ENCODE results near the gene FIBP. TPM values are rescaled to one million over a fixed set of nuclear protein-coding genes. Genes with fewer than 3 reads are reported as not detected.

FIBP gene
- total RNA-seq, 1 donor from 2014 or later = 157 TPM

DNA sequence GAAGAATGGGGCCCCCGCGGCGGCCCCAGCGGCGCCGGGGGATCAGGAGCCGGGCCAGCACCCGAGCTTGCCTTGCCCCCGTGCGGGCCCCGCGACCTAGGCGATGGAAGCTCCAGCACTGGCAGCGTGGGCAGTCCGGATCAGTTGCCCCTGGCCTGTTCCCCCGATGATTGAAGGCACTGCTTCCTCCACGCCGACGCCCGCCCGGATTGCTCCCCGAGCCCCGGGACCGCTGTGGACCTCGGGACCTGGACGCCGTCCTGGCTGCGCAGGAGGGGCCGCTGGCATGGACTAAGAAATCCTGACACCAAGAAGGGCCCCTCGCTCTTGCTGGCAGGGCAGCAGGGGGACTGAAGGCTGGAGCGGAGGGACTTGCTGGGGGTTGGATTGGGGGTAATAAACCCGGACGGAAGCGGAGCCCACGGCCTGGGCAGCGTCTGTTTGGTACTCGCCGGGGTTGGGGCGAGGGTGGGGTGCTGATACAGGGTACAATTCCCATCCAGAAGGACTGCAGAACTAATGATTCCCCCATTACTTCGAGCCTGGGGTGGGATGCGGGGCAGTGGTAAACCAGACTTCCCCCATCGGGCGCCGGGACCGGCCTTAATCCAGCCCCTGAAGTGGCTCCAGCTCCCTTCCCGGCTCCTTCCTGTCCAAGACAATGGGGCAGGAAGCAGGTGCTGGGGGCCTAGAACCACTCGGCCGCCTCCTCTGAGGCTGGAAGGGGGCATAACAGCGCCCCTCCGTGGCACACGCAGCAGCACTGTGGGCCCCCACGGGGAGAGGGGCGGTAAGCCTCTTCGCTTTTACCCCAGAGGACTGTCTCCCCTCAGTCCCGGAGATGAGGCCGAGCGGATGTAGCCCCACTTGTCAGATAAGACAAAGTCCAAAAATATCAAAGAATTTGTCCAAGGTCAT lies 3.2 kb upstream of the FIBP start:
- DNase-seq (ENCODE audit: low read depth in 2 of 2) = peak in 1 of 2 donors; percentile 92

DNA sequence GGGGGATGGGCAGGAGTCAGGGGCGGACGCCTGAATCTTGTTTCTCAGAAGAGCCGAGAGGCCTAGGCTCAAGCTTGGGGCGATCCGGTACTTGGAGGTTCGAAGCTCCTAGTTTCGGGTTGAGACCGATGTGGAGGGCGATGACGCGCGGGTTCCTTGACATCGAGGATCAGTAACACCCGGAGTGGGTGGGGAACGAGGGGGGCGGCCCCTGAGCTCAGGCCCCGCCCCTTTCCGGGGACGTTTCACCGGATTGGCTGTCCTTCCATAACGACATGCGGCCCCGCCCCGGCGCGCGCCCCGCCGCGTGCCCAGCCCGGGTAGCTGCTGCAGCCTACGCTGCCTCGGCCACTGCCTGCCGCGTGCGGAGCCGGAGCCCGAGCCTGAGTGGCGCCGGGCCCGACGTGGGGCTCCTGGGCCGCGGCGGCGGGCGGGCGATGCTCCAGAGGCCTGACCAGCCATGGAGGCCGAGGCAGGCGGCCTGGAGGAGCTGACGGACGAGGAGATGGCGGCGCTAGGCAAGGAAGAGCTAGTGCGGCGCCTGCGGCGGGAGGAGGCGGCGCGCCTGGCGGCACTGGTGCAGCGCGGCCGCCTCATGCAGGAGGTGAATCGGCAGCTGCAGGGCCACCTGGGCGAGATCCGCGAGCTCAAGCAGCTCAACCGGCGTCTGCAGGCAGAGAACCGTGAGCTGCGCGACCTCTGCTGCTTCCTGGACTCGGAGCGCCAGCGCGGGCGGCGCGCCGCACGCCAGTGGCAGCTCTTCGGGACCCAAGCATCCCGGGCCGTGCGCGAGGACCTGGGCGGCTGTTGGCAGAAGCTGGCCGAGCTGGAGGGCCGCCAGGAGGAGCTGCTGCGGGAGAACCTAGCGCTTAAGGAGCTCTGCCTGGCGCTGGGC lies 2.3 kb upstream of the FIBP start, which contains the start of gene CCDC85B:
CCDC85B (plus strand) TSS at position 350 of the 895 bp plus-strand sequence; CDS start at position 461, 111 bp downstream.
- DNase-seq (ENCODE audit: low read depth in 2 of 2) = peak; percentile 75 to 96

DNA sequence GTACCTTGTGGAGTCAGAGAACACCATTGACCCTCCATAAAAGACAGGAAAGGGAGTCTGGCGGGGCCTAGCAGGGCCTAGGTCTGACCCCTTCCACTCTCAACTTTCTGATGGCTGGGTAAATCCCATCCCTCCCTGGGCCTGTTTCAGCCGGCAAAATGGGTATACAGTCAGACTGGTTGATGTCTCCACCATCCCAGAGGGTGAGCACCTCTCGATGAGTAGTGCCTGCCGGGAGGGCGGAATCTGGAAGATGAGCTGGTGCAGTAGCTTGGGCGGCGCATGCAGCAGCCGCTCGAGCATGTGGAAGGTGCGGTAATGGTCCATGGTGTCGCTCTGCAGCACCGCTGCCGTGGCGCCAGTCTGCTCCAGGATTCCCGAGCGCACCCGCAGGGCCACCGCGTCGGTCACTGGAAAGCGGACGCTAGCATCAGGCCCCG lies 528 bp downstream of the FIBP start:
- no peak for DNase-seq (ENCODE audit: low read depth in 2 of 2)

DNA sequence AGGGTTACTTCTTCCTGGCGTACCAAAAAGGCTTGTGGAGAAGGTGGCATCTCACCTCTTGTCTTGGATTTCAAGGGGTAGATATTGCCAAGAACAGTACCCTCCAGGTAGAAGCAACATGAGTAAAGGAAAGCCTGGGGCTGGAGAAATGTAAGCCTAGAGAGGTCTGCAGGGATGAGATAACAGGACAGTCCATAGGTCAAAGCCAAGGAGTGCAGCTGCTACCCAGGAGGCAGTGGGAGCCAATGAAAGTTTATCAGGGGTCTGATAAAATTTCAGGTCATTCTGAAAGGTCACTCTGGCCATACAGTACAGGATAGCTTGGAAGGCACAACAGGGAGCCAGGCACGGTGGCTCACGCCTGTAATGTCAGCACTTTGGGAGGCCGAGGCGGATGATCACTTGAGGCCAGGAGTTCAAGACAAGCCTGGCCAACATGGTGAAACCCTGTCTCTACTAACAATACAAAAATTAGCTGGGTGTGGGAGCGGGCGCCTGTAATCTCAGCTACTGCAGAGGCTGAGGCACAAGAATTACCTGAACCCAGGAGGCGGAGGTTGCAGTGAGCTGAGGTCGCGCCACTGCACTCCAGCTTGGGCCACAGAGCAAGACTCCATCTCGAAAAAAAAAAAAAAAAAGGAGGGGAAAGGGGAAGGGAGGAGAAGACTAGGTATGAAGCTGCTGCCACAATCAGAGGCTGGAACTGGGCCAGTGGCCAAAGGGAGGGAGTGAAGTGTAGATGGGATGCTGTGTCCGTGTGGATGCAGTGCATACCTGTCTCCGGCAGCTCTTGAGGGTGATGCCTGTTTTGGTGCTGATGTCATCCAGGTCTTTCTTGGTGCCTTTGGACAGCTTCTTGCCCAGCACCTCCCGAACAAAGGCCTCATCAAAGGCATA lies 1.2 kb downstream of the FIBP start:
- DNase-seq (ENCODE audit: low read depth in 2 of 2) = no peak

DNA sequence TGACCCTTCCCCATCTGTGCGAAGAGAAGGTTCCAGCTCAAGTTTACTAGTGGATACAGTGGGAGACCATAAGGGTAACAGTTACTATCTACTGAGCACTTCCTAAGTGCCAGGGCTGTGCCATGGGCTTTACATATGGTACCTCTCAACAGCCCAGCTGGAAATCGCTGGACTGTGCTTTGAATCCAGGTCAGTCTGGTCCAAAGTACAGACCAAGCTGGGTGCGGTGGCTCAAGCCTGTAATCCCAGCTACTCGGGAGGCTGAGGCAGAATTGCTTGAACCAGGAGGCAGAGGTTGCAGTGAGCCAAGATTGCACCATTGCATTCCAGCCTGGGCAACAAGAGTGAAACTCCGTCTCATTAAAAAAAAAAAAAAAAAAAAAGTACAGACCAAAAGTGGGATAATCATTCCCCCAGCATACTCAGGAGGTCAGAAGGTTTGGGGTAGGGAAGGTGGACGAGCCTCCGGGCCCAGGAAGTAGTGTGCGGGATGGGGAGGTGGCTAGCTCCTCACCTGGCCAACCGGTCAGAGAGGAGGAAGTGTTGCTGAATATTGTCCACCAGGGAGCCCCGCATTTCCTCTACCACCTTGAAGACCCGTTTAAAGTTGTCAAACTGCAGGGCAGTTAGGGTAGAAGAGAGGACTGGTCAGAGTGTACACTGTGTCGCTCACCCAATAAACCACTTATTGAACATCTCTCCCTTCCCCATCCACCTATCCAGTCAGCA lies 2.3 kb downstream of the FIBP start:
- DNase-seq (ENCODE audit: low read depth in 2 of 2) = no peak

DNA sequence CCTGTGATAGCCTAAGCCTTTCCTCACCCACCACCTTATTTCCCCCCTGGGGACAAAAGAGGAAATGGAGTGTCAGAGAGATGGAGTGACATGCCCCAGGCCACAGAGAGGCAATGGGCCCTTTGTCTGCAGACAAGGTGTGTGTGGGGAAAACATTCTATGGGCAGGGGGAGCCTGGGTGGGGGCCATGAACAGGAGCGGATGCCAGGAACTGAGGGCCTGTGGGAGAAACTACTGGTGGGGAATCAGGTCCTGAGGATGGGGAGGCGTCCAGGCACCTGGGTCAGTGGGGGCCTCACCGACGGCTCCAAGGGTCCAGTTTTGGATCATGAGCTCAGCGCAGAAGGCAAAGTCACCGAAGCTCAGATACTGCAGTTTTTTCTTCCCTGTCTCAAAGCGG lies 3.0 kb downstream of the FIBP start:
- no peak for DNase-seq (ENCODE audit: low read depth in 2 of 2)

DNA sequence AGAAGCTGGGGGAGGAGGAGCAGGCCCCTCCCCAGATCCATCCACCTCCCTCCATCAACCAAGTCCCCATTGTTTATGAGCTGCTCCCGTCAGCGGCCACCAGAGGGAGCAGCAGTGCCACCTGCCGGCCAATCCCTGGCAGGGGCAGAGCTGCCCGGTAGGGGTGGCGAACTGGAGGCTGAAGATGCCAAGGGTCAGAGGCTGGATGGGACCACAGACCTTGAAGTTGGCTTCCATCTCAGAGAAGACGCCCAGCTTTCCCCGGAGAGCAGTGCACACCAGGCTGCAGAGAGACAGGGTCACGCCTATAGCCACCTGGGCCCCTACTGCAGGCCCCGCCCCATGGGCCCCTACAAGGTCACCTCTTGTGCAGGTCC lies 3.6 kb downstream of the FIBP start:
- peak; percentile 66 to 83 for DNase-seq (ENCODE audit: low read depth in 2 of 2)

DNA sequence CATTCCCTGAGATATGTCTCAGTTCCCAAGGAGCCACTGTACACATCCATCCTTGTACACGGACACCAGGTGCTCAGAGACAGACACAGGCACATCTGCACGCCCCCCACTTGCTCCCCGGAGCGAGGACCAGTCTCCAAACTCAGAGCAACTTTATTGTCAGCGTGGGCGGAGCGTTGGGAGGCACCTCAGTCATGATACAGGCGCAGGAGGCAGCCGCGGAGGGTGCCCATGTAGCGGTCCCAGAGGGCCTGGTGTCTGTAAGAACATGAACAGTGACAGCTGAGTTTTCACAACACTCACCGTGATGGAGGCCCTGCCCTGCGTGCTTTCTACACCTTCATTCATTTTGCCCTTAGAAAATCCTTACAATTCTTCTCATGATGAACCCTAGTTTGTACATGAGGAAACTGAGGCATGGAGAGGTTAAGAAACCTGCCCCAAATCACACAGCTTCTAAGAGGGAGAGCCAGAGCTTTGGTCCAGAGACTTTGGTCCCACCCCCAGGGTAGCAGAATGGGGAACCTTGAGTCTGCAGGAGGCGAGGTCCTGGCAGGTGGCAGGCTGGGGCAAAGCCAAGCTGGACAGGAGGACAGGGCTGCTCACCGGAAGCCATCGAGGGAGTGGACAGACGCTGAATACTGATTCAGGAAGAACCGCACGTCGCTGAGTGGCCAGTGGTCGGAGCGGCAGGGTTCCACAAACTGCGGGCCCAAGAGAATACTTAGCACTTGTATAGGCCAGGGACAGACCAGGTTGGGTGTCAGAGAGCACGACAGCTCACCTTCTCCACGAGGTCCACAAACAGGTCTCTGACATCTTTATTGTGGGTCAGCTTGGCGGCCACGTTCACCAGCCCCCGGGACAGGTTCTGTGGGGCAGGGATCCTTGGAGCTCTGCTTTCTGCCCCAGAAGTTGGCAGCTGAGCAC lies 4.2 kb downstream of the FIBP start:
- no peak for DNase-seq (ENCODE audit: low read depth in 2 of 2)

DNA sequence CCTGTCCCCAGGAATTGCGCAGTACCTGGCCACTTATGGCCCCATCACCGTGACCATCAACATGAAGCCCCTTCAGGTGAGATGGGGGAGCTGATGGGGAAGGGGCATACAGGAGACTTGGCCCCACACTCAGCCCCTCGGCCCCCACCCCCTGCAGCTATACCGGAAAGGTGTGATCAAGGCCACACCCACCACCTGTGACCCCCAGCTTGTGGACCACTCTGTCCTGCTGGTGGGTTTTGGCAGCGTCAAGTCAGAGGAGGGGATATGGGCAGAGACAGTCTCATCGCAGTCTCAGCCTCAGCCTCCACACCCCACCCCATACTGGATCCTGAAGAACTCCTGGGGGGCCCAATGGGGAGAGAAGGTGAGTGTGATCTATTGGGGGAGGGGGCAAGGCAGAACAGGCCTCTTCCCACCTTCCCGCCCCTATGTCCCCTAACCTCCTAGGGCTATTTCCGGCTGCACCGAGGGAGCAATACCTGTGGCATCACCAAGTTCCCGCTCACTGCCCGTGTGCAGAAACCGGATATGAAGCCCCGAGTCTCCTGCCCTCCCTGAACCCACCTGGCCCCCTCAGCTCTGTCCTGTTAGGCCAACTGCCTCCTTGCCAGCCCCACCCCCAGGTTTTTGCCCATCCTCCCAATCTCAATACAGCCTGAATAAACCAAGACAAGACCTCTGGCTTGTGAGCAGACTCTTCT lies 5.1 kb downstream of the FIBP start:
- no peak for DNase-seq (ENCODE audit: low read depth in 2 of 2)

DNA sequence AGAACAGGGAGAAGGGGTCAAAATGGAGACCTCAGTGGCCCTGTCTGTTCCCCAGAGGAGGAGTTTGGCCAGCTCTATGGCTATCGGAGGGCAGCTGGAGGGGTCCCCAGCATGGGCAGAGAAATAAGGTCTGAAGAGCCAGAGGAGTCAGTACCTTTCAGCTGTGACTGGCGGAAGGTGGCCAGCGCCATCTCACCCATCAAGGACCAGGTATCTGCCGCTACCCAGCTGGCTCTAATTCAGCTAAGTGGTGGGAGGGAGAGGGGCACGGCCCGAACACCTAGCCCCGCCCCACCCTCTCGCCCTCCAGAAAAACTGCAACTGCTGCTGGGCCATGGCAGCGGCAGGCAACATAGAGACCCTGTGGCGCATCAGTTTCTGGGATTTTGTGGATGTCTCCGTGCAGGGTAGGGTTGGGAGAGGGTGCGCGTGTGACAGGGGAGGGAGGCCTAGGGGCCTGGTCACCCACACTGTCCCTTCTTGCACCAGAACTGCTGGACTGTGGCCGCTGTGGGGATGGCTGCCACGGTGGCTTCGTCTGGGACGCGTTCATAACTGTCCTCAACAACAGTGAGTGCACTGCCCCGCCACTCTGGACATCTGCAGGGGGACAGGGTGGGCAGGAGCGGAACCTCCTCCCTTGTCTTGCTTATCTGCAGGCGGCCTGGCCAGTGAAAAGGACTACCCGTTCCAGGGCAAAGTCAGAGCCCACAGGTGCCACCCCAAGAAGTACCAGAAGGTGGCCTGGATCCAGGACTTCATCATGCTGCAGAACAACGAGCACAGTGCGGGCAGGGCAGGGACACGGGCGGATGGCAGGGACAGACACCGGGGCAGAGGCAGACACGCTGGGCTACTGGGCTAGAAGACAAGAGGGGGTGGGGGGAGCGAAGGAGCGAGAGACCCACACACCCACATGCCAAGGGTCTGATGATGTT lies 5.9 kb downstream of the FIBP start:
- no peak for DNase-seq (ENCODE audit: low read depth in 2 of 2)

DNA sequence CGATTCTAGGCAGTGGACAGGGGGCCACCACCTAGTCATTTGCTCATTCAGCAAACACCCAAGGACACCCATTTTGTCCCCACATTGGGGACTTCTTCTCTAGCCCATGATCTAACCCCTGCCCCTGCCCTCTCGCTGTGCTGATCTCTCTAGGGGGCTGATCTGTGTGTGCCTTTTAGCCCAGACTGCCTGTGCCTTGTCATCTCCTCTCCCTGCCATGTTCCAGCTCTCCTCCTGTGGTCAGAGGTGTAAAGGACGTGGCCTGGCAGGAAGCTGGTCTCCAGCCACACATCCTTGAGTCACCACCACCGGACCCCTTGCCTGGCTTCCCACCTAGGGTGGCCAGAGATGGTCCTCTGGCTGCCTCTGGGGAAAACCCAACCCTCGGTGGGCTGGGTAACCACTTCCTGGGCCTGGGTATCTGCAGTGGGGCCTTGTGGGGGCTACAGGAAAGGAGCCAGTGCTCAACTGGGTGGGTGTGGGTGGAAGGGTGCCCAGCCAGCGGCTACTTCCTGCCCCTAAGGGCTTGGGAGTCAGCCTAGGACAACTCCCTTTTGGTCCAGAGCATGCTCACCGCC lies 7.3 kb downstream of the FIBP start:
- DNase-seq (ENCODE audit: low read depth in 2 of 2) = no peak

DNA sequence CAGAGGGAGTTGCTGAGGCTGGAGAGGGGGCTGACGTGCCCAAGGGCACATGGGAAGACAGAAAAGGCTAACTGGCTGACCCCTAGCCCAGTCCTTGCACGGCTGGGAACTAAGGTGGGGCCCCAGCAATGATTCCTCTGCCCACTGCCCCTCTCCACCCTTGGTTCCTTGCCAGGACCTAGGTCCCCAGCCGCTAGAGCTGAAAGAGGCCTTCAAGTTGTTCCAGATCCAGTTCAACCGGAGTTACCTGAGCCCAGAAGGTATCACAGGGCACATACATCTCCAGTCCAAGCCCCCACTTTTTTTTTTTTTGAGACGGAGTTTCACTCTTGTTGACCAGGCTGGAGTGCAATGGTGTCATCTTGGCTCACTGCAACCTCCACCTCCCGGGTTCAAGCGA lies 8.2 kb downstream of the FIBP start:
- no peak for DNase-seq (ENCODE audit: low read depth in 2 of 2)

DNA sequence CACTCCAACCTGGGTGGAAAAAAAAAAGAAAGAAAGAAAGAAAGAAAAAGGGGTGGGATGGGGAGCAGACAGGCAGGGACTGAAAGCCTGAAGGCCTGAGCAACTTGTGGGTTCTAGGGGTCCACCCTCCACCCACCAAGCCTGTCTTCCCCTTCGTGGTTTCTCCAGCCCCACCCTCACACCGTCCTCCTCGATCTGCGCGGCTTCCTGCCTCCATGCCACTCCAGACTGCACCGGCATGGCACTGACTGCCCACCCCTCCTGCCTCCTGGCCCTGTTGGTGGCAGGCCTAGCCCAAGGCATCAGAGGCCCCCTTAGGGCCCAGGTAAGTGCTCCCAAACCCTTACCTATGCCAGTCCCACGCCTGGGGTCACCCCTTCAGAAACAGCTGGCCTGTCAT lies 8.7 kb downstream of the FIBP start, which contains the start of gene CTSW:
CTSW (plus strand) TSS at position 221 of the 400 bp plus-strand sequence; CDS start at position 239, 18 bp downstream.
- DNase-seq (ENCODE audit: low read depth in 2 of 2) = no peak

DNA sequence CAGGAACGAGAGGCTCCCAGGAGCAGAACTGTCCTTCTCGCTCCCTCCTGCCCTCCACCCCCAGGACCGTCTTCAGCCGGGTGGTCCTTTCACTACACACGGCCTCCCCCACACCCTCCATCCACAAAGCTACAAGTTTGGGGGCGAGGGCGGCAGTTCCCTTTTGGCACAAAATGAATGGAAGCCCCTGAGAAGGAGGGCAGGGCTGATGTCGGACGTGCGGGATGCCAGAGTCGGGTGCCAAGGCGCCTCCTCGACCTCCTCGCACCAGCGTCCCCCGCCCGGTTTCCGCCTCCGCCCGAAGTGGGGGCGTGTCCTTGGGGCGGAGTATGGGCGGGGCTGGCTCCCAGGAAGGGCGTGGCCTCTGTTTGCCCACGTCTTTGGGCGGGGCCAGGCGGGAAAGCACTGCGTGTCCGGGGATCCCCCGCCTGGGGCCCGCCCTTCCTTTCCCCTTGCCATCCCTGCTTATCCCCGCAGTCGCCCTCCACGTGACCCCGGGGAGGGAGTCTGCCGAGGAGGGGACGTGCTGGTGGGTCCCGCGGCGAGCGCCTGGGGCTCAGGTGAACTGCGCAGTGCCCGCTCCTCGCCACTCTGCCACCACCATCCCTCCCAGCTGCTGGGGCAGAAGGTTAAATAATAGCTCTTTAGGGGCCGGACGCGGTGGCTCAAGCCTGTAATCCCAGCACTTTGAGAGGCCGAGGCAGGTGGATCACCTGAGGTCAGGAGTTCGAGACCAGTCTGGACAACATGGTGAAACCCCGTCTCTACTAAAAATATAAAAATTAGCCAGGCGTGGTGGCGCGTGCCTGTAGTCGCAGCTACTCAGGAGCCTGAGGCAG lies 14.7 kb downstream of the FIBP start:
- peak in 1 of 2 donors; percentile 84 for DNase-seq (ENCODE audit: low read depth in 2 of 2)

DNA sequence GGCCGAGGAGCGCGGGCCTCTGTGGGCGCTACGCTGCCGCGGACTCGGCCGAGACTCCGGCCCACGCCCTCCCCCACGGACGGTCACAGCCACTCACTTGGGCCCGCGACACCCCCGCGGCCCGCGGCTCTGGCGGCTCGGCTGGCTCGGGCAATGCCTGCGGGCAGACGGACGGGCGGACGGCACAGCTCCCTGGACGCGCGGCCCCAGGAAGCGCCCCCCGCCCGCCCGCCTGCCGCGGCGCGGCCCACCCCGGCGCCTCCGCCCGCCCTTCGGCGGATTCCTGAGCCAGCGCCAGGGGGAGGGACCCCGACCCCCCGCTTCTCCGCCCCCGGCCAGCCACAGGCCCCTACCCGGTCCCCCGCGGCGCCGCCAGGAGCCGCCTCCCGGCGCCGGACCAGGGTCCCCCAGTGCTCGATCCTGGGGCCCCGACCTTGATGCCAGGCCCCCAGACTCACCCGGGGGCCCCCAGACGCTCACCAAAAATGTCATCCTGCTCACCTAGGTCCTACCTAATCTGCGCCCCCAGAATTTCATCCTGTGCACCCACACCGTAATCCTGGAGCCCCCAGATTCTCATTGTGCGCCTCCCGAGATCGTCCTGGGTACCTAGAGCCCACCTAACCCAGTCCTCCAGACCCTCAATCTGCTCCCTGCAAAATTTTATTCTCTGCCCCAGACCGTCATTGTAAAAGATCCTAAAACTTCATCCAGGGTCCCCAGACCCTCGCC lies 15.5 kb downstream of the FIBP start, which contains the start of gene EFEMP2:
EFEMP2 (minus strand) TSS at position 215 of the 732 bp plus-strand sequence. CDS start 446 bp downstream, outside the sequence.
- no peak for DNase-seq (ENCODE audit: low read depth in 2 of 2)
